Fibroblast of skin of abdomen (primary cell): ENCODE data around the gene CELF5.

Source experiments
- DNase-seq: peaks from one replicate; pipeline ENCODE4 v3.0.0-alpha.2; 2013

Gene CELF5

GRCh38 chr19:3248728-3249326 is 24.4 kb downstream of the CELF5 start:
- DNase-seq: no peak

- DNase-seq: no peak
Measured at GRCh38 chr19:3249408-3249807, 24.9 kb downstream of the CELF5 start.

- no peak for DNase-seq
Measured at GRCh38 chr19:3250675-3251074, 26.2 kb downstream of the CELF5 start.

- DNase-seq: no peak
Measured at GRCh38 chr19:3251229-3251628, 26.8 kb downstream of the CELF5 start.

- no peak for DNase-seq
Measured at GRCh38 chr19:3252650-3253049, 28.2 kb downstream of the CELF5 start.

- no peak for DNase-seq
Measured at GRCh38 chr19:3253270-3253669, 28.8 kb downstream of the CELF5 start.

- no peak for DNase-seq
Measured at GRCh38 chr19:3254520-3254919, 30.1 kb downstream of the CELF5 start.

GRCh38 chr19:3257071-3257470 is 32.6 kb downstream of the CELF5 start:
- no peak for DNase-seq

GRCh38 chr19:3262362-3262761 is 37.9 kb downstream of the CELF5 start:
- DNase-seq: no peak

- no peak for DNase-seq
Measured at GRCh38 chr19:3263866-3264265, 39.4 kb downstream of the CELF5 start.

GRCh38 chr19:3265432-3265831 is 41.0 kb downstream of the CELF5 start:
- DNase-seq: no peak

GRCh38 chr19:3266092-3266693 is 41.7 kb downstream of the CELF5 start:
- DNase-seq: no peak

GRCh38 chr19:3266792-3267514 is 42.5 kb downstream of the CELF5 start:
- no peak for DNase-seq

- DNase-seq: no peak
Measured at GRCh38 chr19:3268326-3268725, 43.9 kb downstream of the CELF5 start.

- DNase-seq: no peak
Measured at GRCh38 chr19:3268763-3269162, 44.3 kb downstream of the CELF5 start.

GRCh38 chr19:3269916-3270671 is 45.6 kb downstream of the CELF5 start:
- DNase-seq: no peak

GRCh38 chr19:3270902-3271301 is 46.4 kb downstream of the CELF5 start:
- DNase-seq: peak; percentile 35

- no peak for DNase-seq
Measured at GRCh38 chr19:3272401-3272931, 48.0 kb downstream of the CELF5 start.

- no peak for DNase-seq
Measured at GRCh38 chr19:3272952-3273351, 48.5 kb downstream of the CELF5 start.

- no peak for DNase-seq
Measured at GRCh38 chr19:3274245-3274941, 49.9 kb downstream of the CELF5 start.

- no peak for DNase-seq
Measured at GRCh38 chr19:3274942-3275582, 50.6 kb downstream of the CELF5 start.
